GM18526 (cell line): ENCODE data around the gene OR6C68.

Source experiments
- POLR2A ChIP-seq: IDR thresholded peaks from 3 replicates; pipeline ENCODE4 v1.6.1; 2011; ENCODE audit not compliant: insufficient read length; ENCODE audit errors: extremely low read depth

Gene OR6C68

DNA sequence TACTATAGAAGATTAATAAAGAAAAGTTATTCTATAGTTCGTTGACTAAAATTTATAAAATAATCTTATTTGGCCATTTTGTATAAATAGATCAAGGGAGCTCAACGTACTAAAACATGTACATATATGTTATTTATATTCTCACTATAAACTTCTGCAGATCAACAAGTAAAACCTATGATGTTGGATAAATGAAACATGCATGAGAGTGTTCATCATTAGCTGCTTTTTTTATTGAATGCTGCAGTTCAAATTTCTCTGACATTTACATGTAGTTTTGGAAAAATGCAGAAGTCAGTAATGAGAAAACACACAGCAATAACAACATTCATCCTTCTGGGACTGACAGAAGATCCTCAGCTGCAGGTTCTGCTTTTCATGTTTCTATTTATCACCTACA, at the start of gene OR6C68:
OR6C68 (plus strand) TSS at position 301 of the 400 bp plus-strand sequence; CDS start at position 301, 0 bp downstream.
- no peak for TF ChIP-seq POLR2A

DNA sequence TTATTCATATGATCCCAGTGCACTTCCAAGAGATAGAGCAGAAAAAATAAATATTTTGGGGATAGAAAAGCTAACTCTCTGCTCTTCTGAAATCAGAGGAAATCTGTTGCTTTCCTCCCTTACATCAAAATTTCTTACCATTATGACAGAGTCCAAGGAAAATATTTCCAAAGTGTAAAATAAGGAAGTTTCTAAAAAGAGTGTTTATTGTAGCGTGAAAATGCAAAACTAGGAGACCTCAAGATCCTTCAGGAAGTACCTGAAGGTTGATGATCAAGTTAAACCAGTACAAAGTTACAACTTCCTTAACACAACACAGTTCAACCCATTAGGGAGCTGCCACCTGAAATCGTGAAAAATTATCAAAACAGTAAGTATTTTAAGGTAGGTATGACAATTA, 48.4 kb upstream of the OR6C68 start, which contains the start of gene OR6C2:
OR6C2 (plus strand) TSS at position 301 of the 400 bp plus-strand sequence. CDS start 8,138 bp downstream, outside the sequence.
- TF ChIP-seq POLR2A: no peak

DNA sequence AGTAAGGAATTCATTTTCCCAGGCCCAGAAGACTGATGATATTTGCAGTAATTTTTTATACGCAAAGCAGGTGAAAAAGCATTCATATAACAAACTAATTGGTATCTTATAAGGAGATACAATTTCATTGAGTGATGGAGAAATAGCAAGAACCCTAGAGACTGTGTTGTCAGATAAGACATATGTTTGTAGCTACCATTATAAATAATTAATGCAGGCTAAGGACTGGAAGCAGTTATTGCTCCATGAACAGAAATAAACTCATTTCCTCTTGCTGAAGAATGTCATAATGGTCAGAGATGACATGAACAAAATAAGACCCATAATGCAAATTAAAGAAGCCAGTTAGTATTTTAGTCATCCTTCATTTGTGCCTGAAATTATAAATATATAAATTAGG, 46.8 kb upstream of the OR6C68 start:
- no peak for TF ChIP-seq POLR2A

DNA sequence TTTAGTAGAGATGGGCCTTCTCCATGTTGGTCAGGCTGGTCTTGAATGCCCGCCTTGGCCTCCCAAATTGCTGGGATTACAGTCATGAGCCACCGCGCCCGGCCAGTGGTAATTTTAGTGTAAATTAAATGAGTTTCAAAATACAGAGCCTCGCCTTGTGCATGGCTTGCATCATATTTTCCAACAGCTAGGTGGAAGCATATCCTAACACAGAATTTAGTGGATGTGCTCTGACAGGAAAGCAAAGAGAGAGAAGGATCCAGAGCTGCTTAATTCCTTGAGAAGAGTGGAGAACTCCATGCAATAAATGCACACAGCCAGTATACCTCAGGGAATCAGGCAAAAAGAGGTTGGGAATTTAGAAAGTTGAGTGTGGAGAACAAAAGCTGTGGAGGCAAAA, 45.9 kb upstream of the OR6C68 start:
- TF ChIP-seq POLR2A: no peak

DNA sequence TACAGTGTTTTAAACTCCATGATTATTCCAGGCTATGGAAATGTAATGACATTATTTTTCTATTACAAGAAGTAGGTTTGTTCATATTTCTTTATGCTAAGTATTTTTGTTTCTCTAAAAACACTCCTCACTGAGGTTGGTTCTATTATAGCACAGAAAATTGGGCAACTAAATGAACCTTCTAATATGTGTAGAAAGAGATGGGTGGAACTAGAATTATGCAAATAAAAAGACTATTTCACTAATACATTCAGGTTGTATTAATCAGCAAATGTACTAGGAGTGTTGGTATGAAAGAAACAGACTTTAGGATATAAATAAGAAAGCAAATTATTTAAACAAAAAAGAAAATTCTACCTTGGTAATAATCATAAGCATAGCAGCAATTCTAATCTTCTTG, 43.4 kb upstream of the OR6C68 start:
- TF ChIP-seq POLR2A: no peak

DNA sequence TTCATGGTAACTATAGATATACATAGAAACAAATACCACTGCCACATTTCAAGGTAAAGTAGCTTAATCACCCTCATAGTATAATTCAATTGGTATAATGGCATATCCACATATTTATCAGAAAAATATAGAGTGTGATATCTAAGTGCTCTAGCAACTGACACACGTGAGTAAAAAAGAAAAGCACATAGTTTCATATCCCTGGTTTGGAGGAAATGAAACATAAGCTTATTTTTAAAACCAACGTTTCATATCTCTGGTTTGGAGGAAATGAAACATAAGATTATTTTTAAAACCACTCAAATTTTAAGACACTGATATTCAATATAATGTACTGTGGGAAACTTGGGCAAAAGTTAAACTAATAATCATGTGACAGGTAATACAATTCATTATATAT, 24.3 kb upstream of the OR6C68 start:
- no peak for TF ChIP-seq POLR2A

DNA sequence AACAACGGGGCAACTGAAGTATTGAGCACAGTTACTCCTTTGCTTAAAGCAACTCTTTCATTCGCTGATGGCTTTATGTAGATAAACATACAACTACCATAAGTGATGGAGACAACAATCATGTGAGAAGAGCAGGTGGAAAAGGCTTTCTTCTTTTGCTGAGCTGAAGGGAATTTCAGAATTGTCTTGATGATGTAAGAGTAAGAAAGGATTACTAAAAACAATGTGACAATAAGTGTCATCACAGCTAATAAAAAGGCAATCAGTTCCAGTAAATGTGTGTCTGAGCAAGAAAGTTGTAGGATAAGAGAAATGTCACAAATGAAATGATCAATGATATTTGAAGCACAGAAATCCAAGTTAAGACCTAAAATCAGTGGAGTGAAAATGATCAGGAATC, 22.9 kb upstream of the OR6C68 start:
- no peak for TF ChIP-seq POLR2A

DNA sequence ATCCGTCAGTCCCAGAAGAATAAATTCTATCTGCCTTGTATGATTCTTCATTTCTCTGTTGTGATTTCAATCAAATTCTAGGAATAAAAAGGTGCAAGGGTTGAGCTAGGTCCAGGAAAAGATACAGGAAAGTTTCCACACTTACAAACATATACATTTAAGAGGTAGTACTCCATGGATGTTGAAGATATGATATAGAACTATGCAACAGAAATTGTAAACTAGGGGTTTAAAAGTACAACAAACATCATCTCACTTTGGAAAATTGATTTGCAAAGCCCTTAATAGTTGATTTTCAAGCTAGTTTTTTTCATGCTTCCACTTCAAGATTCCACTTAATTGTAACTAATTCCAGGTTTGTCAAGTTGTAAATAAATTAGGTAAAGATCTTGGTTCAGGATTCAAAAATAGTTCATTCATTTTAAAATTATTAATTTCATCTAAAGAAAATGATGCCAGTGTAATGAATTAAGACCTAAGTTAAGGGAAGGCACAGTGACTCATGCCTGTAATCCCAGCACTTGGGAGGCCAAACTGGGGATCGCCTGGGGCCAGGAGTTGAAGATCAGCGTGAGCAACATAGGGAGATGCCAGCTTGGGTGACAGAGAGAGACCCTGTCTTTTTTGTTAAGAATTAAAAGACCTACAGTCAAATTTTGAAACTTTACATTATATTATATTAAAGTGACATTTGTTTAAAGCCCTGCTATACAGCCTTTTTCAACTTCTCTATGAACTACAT, 21.9 kb upstream of the OR6C68 start, which contains the start of gene OR6C70:
OR6C70 (minus strand) TSS at position 51 of the 742 bp plus-strand sequence; CDS start at position 51, 0 bp downstream.
- no peak for TF ChIP-seq POLR2A

DNA sequence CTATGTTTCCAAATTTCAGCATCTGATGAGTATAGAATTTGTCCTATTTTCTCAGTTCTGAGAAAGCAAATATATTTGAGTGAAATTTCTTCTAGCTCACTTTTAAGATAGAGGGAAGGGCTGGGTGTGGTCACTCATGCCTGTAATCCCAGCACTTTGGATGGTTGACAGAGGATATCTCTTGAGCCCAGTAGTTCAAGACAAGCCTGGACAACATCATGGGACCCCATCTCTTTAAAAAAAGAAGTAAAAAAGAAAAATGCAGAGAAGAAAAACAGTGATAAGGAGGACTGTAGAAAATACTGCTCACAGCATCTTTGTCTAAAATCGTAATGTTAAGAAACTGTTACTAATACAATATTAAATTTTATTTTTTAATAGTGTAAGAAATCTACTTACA, 19.9 kb upstream of the OR6C68 start:
- no peak for TF ChIP-seq POLR2A

DNA sequence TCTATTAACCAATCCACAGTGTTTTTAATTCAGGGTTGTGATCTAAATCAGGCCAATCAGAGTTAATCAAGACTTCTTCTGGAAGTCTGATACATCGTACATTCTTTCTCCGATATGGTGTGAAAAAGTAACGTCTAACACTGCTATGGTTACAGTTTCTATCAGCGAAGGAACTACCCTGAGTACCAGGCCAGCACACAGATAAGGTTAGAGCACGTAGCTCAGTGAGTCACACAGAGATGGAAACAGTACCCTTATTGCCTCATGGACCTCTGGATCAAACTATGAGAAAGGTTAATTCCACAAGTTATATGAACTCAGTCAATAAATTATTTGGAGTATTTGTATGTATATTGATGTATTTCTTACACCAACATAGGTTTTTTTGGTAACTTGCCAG, 3.3 kb downstream of the OR6C68 start:
- no peak for TF ChIP-seq POLR2A

DNA sequence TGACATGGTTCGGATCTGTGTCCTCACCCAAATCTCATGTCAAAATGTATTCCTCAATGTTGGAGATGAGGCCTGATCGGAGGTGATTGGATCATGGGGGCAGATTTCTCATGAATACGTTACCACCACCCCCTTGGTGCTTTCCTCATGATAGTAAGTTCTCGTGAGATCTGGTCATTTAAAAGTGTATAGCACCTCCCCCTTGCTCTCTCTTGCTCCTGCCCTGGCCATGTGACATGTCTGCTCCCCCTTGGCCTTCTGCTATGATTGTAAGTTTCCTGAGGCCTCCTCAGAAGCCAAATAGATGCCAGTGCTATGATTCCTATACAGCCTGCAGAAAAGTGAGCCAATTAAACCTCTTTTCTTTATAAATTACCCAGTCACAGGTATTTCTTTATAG, 7.1 kb downstream of the OR6C68 start:
- no peak for TF ChIP-seq POLR2A

DNA sequence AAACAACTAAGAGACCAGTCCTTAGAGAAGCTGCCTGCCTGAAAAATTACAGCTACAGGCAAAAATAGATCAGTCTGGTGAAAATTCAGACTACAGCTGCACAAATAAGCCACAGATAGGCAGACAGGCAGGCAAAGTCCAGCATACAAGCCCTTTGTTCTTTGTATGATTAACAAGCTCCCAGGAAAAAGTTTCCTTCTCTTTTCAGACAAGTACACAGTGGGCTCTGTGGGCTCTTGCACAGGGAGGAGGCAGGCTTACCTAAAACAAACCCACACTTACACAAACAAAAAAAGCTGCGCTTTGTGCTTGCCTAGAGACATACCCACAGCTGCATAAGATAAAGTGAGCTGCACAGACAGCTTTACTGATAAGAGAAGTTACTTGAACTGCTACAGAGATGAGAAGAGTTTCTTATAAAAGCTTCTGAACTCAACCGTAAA, 7.7 kb downstream of the OR6C68 start:
- no peak for TF ChIP-seq POLR2A

DNA sequence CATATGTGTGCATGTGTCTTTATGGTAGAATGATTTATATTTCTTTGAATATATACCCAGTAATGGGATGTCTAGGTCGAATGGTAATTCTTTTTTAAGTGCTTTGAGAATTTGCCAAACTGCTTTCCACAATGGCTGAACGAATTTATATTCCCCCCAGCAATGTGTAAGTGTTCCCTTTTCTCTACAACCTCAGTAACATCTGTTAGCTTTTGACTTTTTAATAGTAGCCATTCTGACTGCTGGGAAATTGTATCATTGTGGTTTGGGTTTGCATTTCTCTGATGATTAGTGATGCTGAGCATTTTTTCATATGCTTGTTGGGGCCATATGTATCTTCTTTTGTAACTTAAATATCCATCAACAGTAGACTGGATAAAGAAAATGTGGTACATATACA, 9.4 kb downstream of the OR6C68 start:
- no peak for TF ChIP-seq POLR2A

DNA sequence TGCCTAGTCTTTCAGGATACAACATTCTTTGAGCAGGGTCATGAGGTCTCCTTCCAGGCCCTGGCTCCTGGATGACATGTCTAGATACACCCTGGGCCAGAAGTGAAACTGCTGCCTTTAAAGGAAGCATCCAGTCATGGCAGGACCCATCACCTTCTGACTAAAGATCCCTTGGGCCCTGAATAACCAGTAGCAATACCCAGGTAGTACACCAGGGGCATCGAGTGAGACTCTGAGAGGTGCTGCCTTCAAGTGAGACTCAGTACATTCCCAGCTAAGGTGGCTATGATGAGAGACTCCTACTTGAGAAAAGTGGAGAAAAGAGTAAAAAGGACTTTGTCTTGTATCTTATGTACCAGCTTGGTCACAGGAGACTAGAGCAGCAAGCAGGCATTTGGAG, 23.5 kb downstream of the OR6C68 start:
- TF ChIP-seq POLR2A: no peak

DNA sequence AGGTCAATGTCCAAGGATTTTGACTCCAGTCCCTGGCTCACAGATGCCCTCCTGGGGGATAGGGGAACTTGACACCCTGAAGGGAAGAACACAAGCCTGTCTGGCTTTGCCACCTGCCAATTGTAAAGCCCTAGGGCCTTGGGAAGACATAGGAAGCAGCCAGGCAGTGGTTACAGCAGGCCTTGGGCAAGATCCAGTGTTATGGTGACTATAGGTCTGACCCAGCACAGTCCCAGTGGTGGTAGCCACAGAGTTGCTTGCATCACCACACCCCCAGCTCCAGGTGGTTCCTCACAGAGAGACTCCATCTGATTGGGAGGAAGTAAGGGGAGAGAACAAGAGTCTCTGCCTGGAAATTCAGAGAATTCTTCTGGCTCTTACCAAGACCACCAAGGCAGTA, 24.2 kb downstream of the OR6C68 start:
- no peak for TF ChIP-seq POLR2A
